H1 (cell line): ENCODE results near the gene IGSF9B.

ENCODE experiments used
- CTCF ChIP-seq, 3 experiments: IDR thresholded peaks; 1 replicate in 2 of 3; 2 replicates in 1 of 3; pipeline versions ENCODE4 v1.5.1 to v1.6.1; 2011; ENCODE audit warnings: low read length in 3 of 3, mild to moderate bottlenecking in 3 of 3, inconsistent platforms in 2 of 3, low read depth in 1 of 3, moderate library complexity in 1 of 3; ENCODE audit not compliant: insufficient read depth in 1 of 3; ENCODE audit errors: control extremely low read depth in 1 of 3
- GABPA ChIP-seq: IDR thresholded peaks from 2 replicates; pipeline ENCODE4 v1.6.1; 2011; ENCODE audit warnings: mild to moderate bottlenecking, low read length, moderate library complexity, borderline replicate concordance; ENCODE audit not compliant: insufficient read depth
- KDM4A ChIP-seq: IDR thresholded peaks from one replicate; pipeline ENCODE4 v1.7.1; 2012; ENCODE audit warnings: low read depth, mild to moderate bottlenecking, moderate library complexity, low read length, inconsistent platforms; ENCODE audit not compliant: severe bottlenecking
- MAFK ChIP-seq: IDR thresholded peaks from 2 replicates; pipeline ENCODE4 v1.6.1; 2012; ENCODE audit warnings: low read depth, mild to moderate bottlenecking, improper control_type of control experiment, low read length
- POLR2A ChIP-seq, 2 experiments: IDR thresholded peaks; 1 replicate in 1 of 2; 2 replicates in 1 of 2; pipeline ENCODE4 v1.6.1; 2011; ENCODE audit warnings: low read depth in 2 of 2, low read length in 2 of 2, mild to moderate bottlenecking in 2 of 2; ENCODE audit errors: control extremely low read depth in 1 of 2
- POLR2AphosphoS5 ChIP-seq: IDR thresholded peaks from 2 replicates; pipeline ENCODE4 v1.6.1; 2011; ENCODE audit warnings: low read depth, low read length
- SIX5 ChIP-seq: IDR thresholded peaks from 2 replicates; pipeline ENCODE4 v1.6.1; 2011; ENCODE audit warnings: mild to moderate bottlenecking, low read depth, low read length
- SP2 ChIP-seq: IDR thresholded peaks from 2 replicates; pipeline ENCODE4 v1.6.1; 2012; ENCODE audit warnings: mild to moderate bottlenecking, low read length, inconsistent platforms
- SUZ12 ChIP-seq: fragments of 200-600 bp; sonication (generic); IDR thresholded peaks from 2 replicates; pipeline ENCODE4 v1.6.1; 2012; ENCODE audit warnings: mild to moderate bottlenecking, inconsistent platforms, low read length, moderate library complexity, mixed read lengths
- TBP ChIP-seq: IDR thresholded peaks from 2 replicates; pipeline ENCODE4 v1.6.1; 2011; ENCODE audit warnings: low read depth, low read length, improper control_type of control experiment
- TCF12 ChIP-seq: IDR thresholded peaks from 2 replicates; pipeline ENCODE4 v1.6.1; 2011; ENCODE audit warnings: low read depth, mild to moderate bottlenecking, low read length
- TEAD4 ChIP-seq: IDR thresholded peaks from 2 replicates; pipeline ENCODE4 v1.6.1; 2012; ENCODE audit warnings: low read depth, low read length, inconsistent platforms, mixed read lengths
- YY1 ChIP-seq: IDR thresholded peaks from 2 replicates; pipeline ENCODE4 v1.6.1; 2011; ENCODE audit warnings: low read depth, mild to moderate bottlenecking, low read length

GRCh38 chr11:133908827-133909226, 47.9 kb downstream of the IGSF9B start:
- TF ChIP-seq CTCF (IDR thresholded peaks at IDR 0.05; ENCODE audit: control extremely low read depth in 1 of 3, insufficient read depth in 1 of 3, low read depth in 1 of 3, low read length in 3 of 3) (no peak), TEAD4 (no peak), SIX5 (no peak), GABPA (no peak), TBP (no peak), POLR2A (IDR thresholded peaks at IDR 0.05; ENCODE audit: control extremely low read depth in 1 of 2, low read depth in 2 of 2, low read length in 2 of 2) (no peak), SUZ12 (no peak), KDM4A (no peak), YY1 (no peak), POLR2AphosphoS5 (no peak), SP2 (no peak), MAFK (no peak), TCF12 (no peak)
